ENCODE data around the gene DUSP1. TPM values are rescaled to one million over a fixed set of nuclear protein-coding genes. Genes with fewer than 3 reads are reported as not detected.

DUSP1 gene
- total and polyA plus RNA-seq, 2 of the 13 experiments (the other 11 are each of a cell fraction or from before 2014, with no cell fraction given), result 27.1 to 55.5 TPM

- TF ChIP-seq, protein P1, sequence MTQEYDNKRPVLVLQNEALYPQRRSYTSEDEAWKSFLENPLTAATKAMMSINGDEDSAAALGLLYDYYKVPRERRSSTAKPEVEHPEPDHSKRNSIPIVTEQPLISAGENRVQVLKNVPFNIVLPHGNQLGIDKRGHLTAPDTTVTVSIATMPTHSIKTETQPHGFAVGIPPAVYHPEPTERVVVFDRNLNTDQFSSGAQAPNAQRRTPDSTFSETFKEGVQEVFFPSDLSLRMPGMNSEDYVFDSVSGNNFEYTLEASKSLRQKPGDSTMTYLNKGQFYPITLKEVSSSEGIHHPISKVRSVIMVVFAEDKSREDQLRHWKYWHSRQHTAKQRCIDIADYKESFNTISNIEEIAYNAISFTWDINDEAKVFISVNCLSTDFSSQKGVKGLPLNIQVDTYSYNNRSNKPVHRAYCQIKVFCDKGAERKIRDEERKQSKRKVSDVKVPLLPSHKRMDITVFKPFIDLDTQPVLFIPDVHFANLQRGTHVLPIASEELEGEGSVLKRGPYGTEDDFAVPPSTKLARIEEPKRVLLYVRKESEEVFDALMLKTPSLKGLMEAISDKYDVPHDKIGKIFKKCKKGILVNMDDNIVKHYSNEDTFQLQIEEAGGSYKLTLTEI (CRISPR knock-in tag; conservative IDR thresholded peaks at IDR 0.05), result no peak
These were observed 5.2 kb upstream of the DUSP1 start (continued) for GRCh38 chr5:172776235-172776594.

DNA sequence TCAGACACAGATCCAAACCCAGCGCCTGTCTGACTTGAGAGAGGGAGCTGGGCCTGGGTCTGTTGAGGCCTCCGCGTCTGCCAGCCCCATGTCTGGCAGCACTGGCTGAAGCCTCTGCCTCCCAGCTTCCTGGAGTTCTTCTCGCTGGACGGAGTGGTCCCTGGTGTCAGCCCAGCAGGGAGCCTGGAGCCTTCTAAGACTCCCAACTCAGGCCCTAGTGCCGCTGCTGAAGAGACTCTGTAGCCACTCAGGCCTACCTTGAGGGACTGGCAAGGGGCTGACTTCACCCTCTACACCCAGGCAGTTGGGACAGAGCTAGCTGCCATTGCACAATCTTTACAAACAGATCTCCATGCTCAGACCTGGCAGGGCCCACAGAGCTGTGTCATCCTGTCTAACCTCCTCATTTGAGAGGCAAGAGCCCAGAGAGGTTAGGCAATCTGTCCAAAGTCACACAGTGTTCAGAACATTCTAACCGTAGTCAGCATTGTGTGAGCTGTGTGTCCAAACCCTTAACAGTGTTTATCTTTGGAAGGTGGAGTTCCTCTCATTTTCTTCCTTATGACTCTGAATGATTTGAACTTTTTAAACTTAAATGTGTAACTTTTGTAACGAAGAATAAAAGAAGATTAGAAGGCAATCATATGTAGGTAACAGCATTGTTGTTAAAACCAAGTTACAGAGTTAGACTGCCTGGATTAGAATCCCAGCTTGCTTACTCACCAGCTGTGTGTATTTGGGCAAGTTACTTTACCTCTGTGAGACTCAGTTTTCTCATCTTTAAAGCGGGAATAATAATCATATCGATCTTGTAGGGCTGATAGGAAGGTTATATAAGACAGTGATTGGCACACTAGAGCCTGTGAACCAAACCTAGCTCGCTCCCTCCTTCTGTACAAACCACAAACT lies 4.6 kb upstream of the DUSP1 start:
- no peaks in the 10 kb centered on the region for H3K36me3 ChIP-seq (replicated peaks in 1 of 2; ENCODE audit: control insufficient read depth in 1 of 2, insufficient read depth in 2 of 2, low read length in 2 of 2)
- peaks cover 3% of the 10 kb centered on the region; the same call in 1 of the 2 replicates for H4K20me1 ChIP-seq (ENCODE audit: insufficient read depth, low read length)
- ATAC-seq (peak; percentile 47), DNase-seq (ENCODE audit: low spot score) (peak; percentile 95), FAIRE-seq (peak; percentile 63)
- H3K9ac ChIP-seq (ENCODE audit: insufficient read depth, low read depth, low read length), result peak overlapping the region; percentile 72
- 19% methylated on average over 10 of the region's 11 CpGs for WGBS (ENCODE audit: low lambda C conversion rate)
- no peaks in the 10 kb centered on the region for H3K9me3 ChIP-seq (ENCODE audit: low read length)
- peaks cover 88% of the 10 kb centered on the region for H3K4me1 ChIP-seq (ENCODE audit: insufficient read depth, low read length)
- peak overlapping the region; percentile 62 for H3K27ac ChIP-seq (ENCODE audit: extremely low read length, insufficient read depth, low read length)
- H3K79me2 ChIP-seq (ENCODE audit: insufficient read depth, low read length), result peaks cover 4% of the 10 kb centered on the region
- in situ Hi-C loops (cut with HindIII; ENCODE audit: extremely low pct_ligation_motif_present, low pct_unique_long_range_greater_than_20kb) (loop anchor here (10.0 kb wide), 1 partner anchor 79 kb away; no protein-coding TSS in a partner anchor), intact Hi-C loops (cut with micrococcal nuclease; ENCODE audit: unreplicated experiment) (no loop called here)
- POLR2A ChIA-PET, result interaction anchor here (0.7 to 17.1 kb wide), 15 partner anchors 10 to 111 kb away, joined by 3 to 425 read pairs (median 12); partner anchors contain the start of gene ERGIC1
- H3K4me3 ChIP-seq (replicated peaks in 1 of 3; ENCODE audit: insufficient read depth in 1 of 3, low read depth in 2 of 3, low read length in 3 of 3), result peak overlapping the region in 2 of 3 experiments; percentile 14 to 39; a peak in 2 of 6 replicates
- no peaks in the 10 kb centered on the region for H3K27me3 ChIP-seq (ENCODE audit: control insufficient read depth in 1 of 2, insufficient read depth in 2 of 2, low read length in 2 of 2)
- peak overlapping the region; percentile 99 for H3K4me2 ChIP-seq (ENCODE audit: low read depth, low read length)
- no TSS peak for BruUV-seq (replicated peaks)
- CTCF ChIA-PET (ENCODE audit: low intra/inter-chr PET ratio, low total read pairs), result no interaction called here
- no peak overlapping the region for H2AFZ ChIP-seq (ENCODE audit: low read length)
- TF ChIP-seq SSRP1 (CRISPR knock-in tag; IDR thresholded peaks at IDR 0.05), result peak; percentile 66
- peak; percentile 92 for TF ChIP-seq HDAC2 (CRISPR knock-in tag; IDR thresholded peaks at IDR 0.05)
- peak; percentile 47; the same call in 1 of the 2 replicates for TF ChIP-seq HOXA3 (CRISPR knock-in tag; IDR thresholded peaks at IDR 0.05)
- no peak for TF ChIP-seq BORCS8-MEF2B (CRISPR knock-in tag; IDR thresholded peaks at IDR 0.05)
- 0 out of 2 replicates have a peak, but pooled peaks have one; percentile 35 for TF ChIP-seq MIXL1 (CRISPR knock-in tag; IDR thresholded peaks at IDR 0.05)
- TF ChIP-seq CREM (IDR thresholded peaks at IDR 0.05), result peak; percentile 11; the same call in 1 of the 2 replicates
- TF ChIP-seq CREM (CRISPR knock-in tag; IDR thresholded peaks at IDR 0.05), result no peak
- TF ChIP-seq TRIM22 (IDR thresholded peaks at IDR 0.05), result no peak
- no peak for TF ChIP-seq CREB1 (IDR thresholded peaks at IDR 0.05)
- TF ChIP-seq CREB1 (CRISPR knock-in tag; IDR thresholded peaks at IDR 0.05), result no peak
- TF ChIP-seq ZNF160 (CRISPR knock-in tag; IDR thresholded peaks at IDR 0.05), result no peak
- TF ChIP-seq ZNF609 (CRISPR knock-in tag; IDR thresholded peaks at IDR 0.05; ENCODE audit: borderline replicate concordance), result peak; percentile 51; the same call in 1 of the 2 replicates
- no peak for TF ChIP-seq ZNF335 (CRISPR knock-in tag; IDR thresholded peaks at IDR 0.05)
- peak; percentile 100 for TF ChIP-seq CEBPB (IDR thresholded peaks at IDR 0.05; ENCODE audit: borderline replicate concordance, low read depth, low read length)
- 0 out of 2 replicates have a peak, but pooled peaks have one; percentile 54 for TF ChIP-seq RELA (CRISPR knock-in tag; IDR thresholded peaks at IDR 0.05)
